Activated CD4-positive, alpha-beta memory T cell treated with anti-CD3 and anti-CD28 coated beads for 36 hours (primary cell): ENCODE measurements around the gene COL4A3. TPM values are rescaled to one million over a fixed set of nuclear protein-coding genes. Genes with fewer than 3 reads are reported as not detected.
A peak's percentile ranks its signal among the peaks of the same experiment; 100 is the strongest.

Experiments
- CTCF ChIA-PET: fragments of 350-600 bp; sonication (Branson Sonifier 250); formaldehyde crosslinking; loops from one replicate; lab custom pipeline; 2021; ENCODE audit warnings: antibody characterized with exemption, inconsistent platforms; lab: Charles Lee
- POLR2A ChIA-PET: fragments of 350-600 bp; sonication (Branson Sonifier 250); formaldehyde crosslinking; loops from one replicate; lab custom pipeline; 2021; ENCODE audit warnings: antibody characterized with exemption; lab: Charles Lee
- DNase-seq: peaks from one replicate; pipeline ENCODE4 v3.0.0-alpha.2; 2020
- H3K27ac Mint-ChIP-seq: one replicate; pipeline ENCODE4 v1.8.0; 2021; ENCODE audit warnings: mixed read lengths
- H3K27me3 Mint-ChIP-seq: one replicate; pipeline ENCODE4 v1.8.0; 2021; ENCODE audit warnings: mixed read lengths
- H3K36me3 Mint-ChIP-seq: one replicate; pipeline ENCODE4 v1.8.0; 2021; ENCODE audit warnings: mixed read lengths
- H3K4me1 Mint-ChIP-seq: one replicate; pipeline ENCODE4 v1.8.0; 2021; ENCODE audit warnings: low read depth, mixed read lengths
- H3K4me3 Mint-ChIP-seq: one replicate; pipeline ENCODE4 v1.8.0; 2021; ENCODE audit warnings: mild to moderate bottlenecking, mixed read lengths
- H3K9me3 Mint-ChIP-seq: one replicate; pipeline ENCODE4 v1.8.0; 2021; ENCODE audit warnings: mixed read lengths
- intact Hi-C: fragments of 100-400 bp; cut with micrococcal nuclease; formaldehyde crosslinking; loops from one replicate; pipeline ENCODE4 v1.15.1; 2023
- total RNA-seq, 2 experiments: library from RNA; stranded (reverse); gene quantifications; one replicate each; pipeline ENCODE4 v1.2.3, GENCODE V29; 2021

The COL4A3 gene
- total RNA-seq, 2 experiments from 2014 or later = not detected

DNA sequence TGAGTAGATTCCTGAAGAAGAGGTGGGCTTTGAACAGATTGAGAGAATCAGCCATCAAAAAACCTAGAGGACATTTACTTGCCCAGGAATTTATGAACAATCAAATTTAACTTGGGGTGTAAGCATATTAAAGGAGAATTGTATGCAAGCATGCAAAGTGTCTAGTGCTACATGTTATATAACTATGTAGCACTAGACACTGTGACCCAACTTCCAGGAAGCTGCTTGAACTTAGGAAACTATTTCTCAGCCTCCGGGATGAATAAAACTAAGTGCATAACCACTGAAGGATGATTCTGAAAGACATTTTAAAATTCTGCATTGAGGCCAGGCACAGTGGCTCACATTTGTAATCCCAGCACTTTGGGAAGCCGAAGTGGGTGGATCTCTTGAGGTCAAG is 173.0 kb downstream of the COL4A3 start:
- Mint-ChIP-seq H3K27ac (no peak overlapping the region), H3K9me3 (no peaks in the 10 kb centered on the region), H3K27me3 (no peaks in the 10 kb centered on the region), H3K4me1 (peaks cover 17% of the 10 kb centered on the region), H3K36me3 (peaks cover 46% of the 10 kb centered on the region), H3K4me3 (no peak overlapping the region)
- ChIA-PET POLR2A (interaction anchor here (0.8 kb wide), 1 partner anchor 9 kb away, joined by 3 read pairs; no protein-coding TSS in a partner anchor), CTCF (interaction anchor here (0.9 kb wide), 1 partner anchor 99 kb away, joined by 6 read pairs; no protein-coding TSS in a partner anchor)
- DNase-seq = no peak
- intact Hi-C loops = no loop called here

DNA sequence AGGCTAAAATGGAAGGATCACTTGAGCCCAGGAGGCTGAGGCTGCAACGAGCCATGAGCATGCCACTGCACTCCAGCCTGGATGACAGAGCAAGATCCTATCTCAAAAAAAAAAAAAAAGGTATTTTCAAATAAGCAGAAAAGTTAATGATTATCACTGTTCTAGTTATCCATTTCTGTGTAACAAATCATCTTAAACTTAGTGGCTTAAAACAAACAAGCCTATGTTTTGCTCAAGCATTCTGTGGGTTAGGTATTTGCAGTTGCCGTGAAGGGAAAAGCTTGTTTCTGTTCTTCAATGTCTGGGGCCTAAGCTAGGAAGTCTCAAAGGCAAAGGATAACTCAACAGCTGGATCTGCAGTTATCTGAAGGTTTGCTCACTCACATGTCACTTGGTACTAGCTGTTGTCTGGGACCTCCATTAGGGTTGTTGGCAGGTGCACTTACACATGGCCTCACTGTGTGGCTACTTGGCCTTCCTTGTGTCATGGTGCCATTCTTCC is 174.7 kb downstream of the COL4A3 start:
- Mint-ChIP-seq H3K27ac (no peak overlapping the region), H3K4me3 (no peak overlapping the region), H3K9me3 (no peaks in the 10 kb centered on the region), H3K36me3 (peaks cover 39% of the 10 kb centered on the region), H3K27me3 (no peaks in the 10 kb centered on the region), H3K4me1 (peaks cover 17% of the 10 kb centered on the region)
- POLR2A ChIA-PET = no interaction called here
- intact Hi-C loops = no loop called here
- CTCF ChIA-PET = no interaction called here
- DNase-seq = no peak

DNA sequence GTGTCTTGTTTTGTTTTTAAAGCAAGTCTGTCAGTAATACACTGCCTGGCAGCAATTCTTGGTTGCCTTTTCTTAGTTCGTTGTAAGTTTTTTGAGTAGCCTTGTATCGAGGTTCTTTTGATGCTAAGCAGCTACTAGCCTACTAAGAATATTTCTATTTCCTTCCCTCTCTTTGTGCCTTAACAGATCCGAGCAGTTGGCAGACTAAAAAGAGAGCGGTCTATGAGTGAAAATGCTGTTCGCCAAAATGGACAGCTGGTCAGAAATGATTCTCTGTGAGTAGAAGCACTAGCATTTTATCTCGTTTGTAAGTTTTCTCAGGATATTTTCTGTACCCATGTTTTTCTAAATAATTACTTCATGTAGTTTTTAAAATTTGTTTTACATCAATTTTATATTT is 175.7 kb downstream of the COL4A3 start:
- no peak overlapping the region for H3K4me3 Mint-ChIP-seq
- H3K4me1 Mint-ChIP-seq = peaks cover 10% of the 10 kb centered on the region
- POLR2A ChIA-PET = no interaction called here
- H3K27me3 Mint-ChIP-seq = no peaks in the 10 kb centered on the region
- CTCF ChIA-PET = interaction anchor here (0.7 kb wide), 1 partner anchor 318 kb away, joined by 3 read pairs; no protein-coding TSS in a partner anchor
- DNase-seq = no peak
- H3K36me3 Mint-ChIP-seq = peaks cover 32% of the 10 kb centered on the region
- intact Hi-C loops = no loop called here
- H3K9me3 Mint-ChIP-seq = no peaks in the 10 kb centered on the region
- no peak overlapping the region for H3K27ac Mint-ChIP-seq

DNA sequence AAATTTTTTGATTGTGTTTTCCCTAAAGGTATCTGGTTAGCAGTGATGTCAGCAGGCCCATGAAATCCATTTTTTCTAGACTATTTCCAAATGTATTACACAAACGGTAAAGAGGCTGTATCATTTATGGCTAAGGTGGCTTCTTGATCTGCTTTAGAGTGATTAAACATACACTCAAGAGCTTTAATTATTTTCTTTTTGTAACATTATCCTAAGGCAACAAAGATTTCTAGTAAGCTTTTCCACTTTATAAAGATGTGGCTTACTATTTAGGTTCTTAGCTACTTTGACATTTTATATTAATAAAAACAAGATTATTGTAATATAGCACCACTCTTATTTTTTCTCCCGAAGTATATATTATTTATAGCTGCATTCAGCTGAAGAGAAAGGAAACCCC is 177.1 kb downstream of the COL4A3 start:
- Mint-ChIP-seq H3K4me1 (no peaks in the 10 kb centered on the region), H3K27me3 (no peaks in the 10 kb centered on the region), H3K9me3 (no peaks in the 10 kb centered on the region), H3K36me3 (peaks cover 26% of the 10 kb centered on the region), H3K27ac (no peak overlapping the region), H3K4me3 (no peak overlapping the region)
- intact Hi-C loops = no loop called here
- CTCF ChIA-PET = no interaction called here
- no peak for DNase-seq
- POLR2A ChIA-PET = no interaction called here

DNA sequence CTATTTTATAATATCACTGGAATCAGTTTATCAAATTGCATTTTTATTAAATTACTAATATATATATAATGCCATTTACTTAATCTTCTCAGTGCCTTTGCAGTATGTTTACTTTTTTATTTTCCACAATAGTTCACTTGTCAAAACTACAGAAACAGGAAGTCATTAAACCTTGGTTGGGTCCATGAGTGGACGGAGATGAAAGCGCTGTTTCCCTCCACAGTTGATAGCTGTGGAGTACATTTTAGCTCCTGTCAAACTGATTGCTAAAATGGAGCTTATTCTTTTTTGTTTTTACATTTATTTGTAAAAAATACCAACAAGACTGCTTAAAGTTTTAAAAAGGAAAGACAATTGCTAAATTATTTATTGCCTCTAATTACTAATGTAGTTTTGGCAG is 179.8 kb downstream of the COL4A3 start:
- no peak for DNase-seq
- Mint-ChIP-seq H3K27ac (no peak overlapping the region), H3K27me3 (no peaks in the 10 kb centered on the region), H3K9me3 (no peaks in the 10 kb centered on the region), H3K4me3 (no peak overlapping the region), H3K4me1 (no peaks in the 10 kb centered on the region), H3K36me3 (peaks cover 25% of the 10 kb centered on the region)
- intact Hi-C loops = no loop called here
- POLR2A ChIA-PET = no interaction called here
- CTCF ChIA-PET = no interaction called here

DNA sequence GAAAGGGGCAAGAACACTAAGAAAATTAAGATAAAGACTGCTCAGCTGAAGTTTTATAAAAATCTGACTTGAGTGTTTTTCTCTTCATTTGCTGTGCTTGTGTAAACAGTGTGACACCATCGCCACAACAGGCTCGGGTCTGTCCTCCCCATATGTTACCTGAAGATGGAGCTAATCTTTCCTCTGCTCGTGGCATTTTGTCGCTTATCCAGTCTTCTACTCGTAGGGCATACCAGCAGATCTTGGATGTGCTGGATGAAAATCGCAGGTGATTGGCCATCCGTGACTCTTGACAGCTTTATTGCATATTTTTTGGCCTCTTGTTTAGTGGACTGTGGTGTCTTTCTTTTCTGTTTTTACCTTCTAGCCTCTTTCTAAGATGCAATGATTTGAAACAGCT is 182.7 kb downstream of the COL4A3 start:
- Mint-ChIP-seq H3K27ac (no peak overlapping the region), H3K36me3 (peaks cover 19% of the 10 kb centered on the region)

DNA sequence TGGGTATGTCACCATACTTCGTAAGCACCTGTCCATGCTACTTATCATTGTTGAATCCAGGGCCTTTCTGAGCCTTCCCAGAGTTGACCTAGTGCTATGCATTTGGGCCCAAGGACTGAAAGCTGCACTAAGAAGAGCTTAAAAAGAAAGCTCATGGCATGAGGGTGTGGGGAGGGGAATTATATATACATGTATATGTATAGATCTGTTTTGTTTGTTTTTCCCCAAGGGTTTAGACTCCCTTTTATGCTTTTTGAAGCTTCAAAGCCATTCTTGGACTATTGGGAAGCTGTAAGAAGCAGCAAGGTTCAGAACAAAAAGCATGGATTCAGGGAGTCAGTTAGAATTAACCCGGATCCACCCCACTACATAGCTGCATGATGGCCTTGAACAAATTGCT is 183.9 kb downstream of the COL4A3 start:
- Mint-ChIP-seq H3K27me3 (no peaks in the 10 kb centered on the region), H3K27ac (no peak overlapping the region), H3K4me3 (no peak overlapping the region), H3K4me1 (peaks cover 14% of the 10 kb centered on the region), H3K36me3 (peaks cover 13% of the 10 kb centered on the region), H3K9me3 (no peaks in the 10 kb centered on the region)
- intact Hi-C loops = no loop called here
- ChIA-PET POLR2A (no interaction called here), CTCF (interaction anchor here (1.2 to 1.6 kb wide), 2 partner anchors 12 to 418 kb away, joined by 4 read pairs; no protein-coding TSS in a partner anchor)
- no peak for DNase-seq

More for the DNA sequence above, 182.7 kb downstream of the COL4A3 start:
- Mint-ChIP-seq H3K4me1 (peaks cover 14% of the 10 kb centered on the region), H3K9me3 (no peaks in the 10 kb centered on the region), H3K4me3 (no peak overlapping the region), H3K27me3 (no peaks in the 10 kb centered on the region)
- intact Hi-C loops = no loop called here
- ChIA-PET CTCF (interaction anchor here (0.6 kb wide), 1 partner anchor 1926 kb away, joined by 3 read pairs; no protein-coding TSS in a partner anchor), POLR2A (interaction anchor here (0.5 kb wide), 1 partner anchor 412 kb away, joined by 3 read pairs; no protein-coding TSS in a partner anchor)
- DNase-seq = no peak

DNA sequence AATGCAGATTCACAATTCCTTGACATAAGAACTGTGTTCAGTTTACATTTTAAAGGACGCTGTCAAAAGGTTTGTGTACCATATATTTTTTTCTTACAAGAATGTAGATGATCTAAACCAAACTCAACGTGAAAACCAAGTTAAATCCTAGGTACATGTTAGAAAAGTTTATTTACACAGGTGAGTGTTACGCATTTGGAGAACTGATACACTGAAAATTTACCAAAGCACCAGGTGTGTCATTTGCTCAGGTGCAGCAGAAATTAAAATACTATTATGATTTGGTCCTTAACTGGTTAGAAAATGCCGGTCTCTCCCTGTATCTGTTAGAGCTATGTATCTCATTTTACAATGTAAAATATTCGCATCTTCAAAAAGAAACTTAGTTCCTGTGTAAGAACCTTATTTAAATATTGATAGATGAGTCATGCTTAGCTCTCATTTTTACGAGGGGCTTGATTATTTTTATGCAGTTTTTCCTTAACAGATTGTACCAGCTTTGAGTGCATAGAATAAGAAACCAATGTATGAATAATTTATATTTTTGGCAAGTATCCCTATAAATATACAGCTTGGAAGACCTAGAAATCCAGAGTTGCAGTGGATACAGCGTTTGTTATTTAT is 185.7 kb downstream of the COL4A3 start:
- POLR2A ChIA-PET = no interaction called here
- H3K4me3 Mint-ChIP-seq = no peak overlapping the region
- no peak for DNase-seq
- intact Hi-C loops = no loop called here
- peaks cover 13% of the 10 kb centered on the region for H3K36me3 Mint-ChIP-seq
- CTCF ChIA-PET = no interaction called here
- no peak overlapping the region for H3K27ac Mint-ChIP-seq
- H3K4me1 Mint-ChIP-seq = peaks cover 14% of the 10 kb centered on the region
- no peaks in the 10 kb centered on the region for H3K9me3 Mint-ChIP-seq
- H3K27me3 Mint-ChIP-seq = no peaks in the 10 kb centered on the region

DNA sequence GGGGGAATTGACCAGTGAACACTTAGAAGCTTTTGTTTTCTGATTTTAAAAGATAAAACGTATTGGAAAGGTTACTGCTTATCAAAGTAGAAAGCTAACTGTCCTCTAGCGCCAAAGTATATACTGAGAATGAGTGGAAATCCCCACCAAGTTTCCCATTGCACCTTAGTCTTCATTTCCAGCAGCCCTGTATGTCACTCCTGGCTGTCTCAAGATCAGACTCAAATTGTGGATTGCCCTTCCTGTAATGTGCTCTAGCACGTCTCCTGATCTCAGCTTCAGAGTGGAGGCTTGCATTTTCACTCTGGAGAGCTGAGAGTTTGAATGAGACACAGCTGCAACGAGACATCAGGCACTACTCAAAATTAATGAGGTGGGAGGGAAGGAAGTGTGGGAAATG is 187.2 kb downstream of the COL4A3 start:
- Mint-ChIP-seq H3K4me1 (peaks cover 14% of the 10 kb centered on the region), H3K27me3 (no peaks in the 10 kb centered on the region), H3K9me3 (no peaks in the 10 kb centered on the region), H3K4me3 (no peak overlapping the region), H3K27ac (peak overlapping the region; percentile 38), H3K36me3 (peaks cover 7% of the 10 kb centered on the region)
- ChIA-PET CTCF (interaction anchor here (0.6 kb wide), 1 partner anchor 31 kb away, joined by 5 read pairs; no protein-coding TSS in a partner anchor), POLR2A (no interaction called here)
- intact Hi-C loops = loop anchor here (1.0 kb wide), 1 partner anchor 26 kb away; the partner anchor contains the start of gene MFF
- no peak for DNase-seq

DNA sequence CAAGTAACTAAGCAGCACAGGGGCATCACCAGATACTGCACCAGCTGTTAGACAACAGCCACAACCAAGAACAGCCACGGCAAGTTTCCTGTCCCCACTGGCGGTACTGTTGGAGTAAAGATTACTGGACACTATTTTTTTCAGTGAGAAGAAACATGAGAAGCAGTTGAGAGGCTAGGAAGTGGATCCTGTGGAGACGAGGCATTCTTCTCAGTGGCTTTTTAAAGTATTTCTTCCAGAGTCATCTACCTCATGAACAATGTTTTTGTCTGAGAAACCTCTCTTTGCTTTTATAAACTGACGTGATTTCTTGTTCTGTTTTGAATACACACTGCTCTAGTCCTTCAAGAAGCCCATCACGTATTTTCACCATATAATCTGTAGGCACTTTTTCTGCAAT is 195.9 kb downstream of the COL4A3 start:
- CTCF ChIA-PET = no interaction called here

DNA sequence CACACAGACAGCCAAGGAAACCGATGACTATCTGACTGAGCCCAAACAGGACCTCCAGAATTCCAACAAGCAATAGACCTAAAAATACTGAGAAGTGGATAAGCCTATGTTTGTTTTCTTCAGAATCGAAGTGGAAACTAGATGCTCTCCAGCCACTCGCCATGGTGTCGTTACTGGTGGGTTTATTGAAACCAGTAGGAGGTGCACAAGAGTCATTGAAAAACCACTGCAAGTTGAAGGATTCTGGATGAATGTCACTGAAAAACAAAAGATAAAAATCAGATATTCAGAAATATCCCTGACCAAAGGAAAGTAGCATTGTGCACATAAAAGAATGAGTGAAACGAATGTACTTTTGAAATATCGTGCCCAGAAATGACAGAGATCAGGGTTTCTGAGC is 199.3 kb downstream of the COL4A3 start:
- H3K27me3 Mint-ChIP-seq = no peaks in the 10 kb centered on the region
- POLR2A ChIA-PET = no interaction called here
- peaks cover 2% of the 10 kb centered on the region for H3K36me3 Mint-ChIP-seq
- peaks cover 2% of the 10 kb centered on the region for H3K4me1 Mint-ChIP-seq
- CTCF ChIA-PET = no interaction called here
- H3K9me3 Mint-ChIP-seq = no peaks in the 10 kb centered on the region
- DNase-seq = no peak
- no peak overlapping the region for H3K4me3 Mint-ChIP-seq
- no peak overlapping the region for H3K27ac Mint-ChIP-seq
- intact Hi-C loops = no loop called here

More for the DNA sequence above, 195.9 kb downstream of the COL4A3 start:
- H3K9me3 Mint-ChIP-seq = no peaks in the 10 kb centered on the region
- no peaks in the 10 kb centered on the region for H3K27me3 Mint-ChIP-seq
- POLR2A ChIA-PET = no interaction called here
- no peak overlapping the region for H3K27ac Mint-ChIP-seq
- no peak overlapping the region for H3K4me3 Mint-ChIP-seq
- intact Hi-C loops = no loop called here
- peaks cover 2% of the 10 kb centered on the region for H3K4me1 Mint-ChIP-seq
- no peak for DNase-seq
- peaks cover 10% of the 10 kb centered on the region for H3K36me3 Mint-ChIP-seq
